Stomach (tissue), 9 donors: ENCODE measurements around the gene ATAD2B. TPM values are rescaled to one million over a fixed set of nuclear protein-coding genes. Genes with fewer than 3 reads are reported as not detected.
A peak's percentile ranks its signal among the peaks of the same experiment; 100 is the strongest.

Experiments used
- DNase-seq, 2 donors: peaks; one replicate each; pipeline versions ENCODE4 v3.0.0 to v3.0.0-alpha.2; 2013 to 2019
- H3K27ac ChIP-seq, 5 donors: fragments of 200-600 bp in 4 of 5; sonication (generic) in 4 of 5; one replicate each; pipeline ENCODE4 v1.5.1; 2013 to 2019; ENCODE audit warnings: mild to moderate bottlenecking in 1 of 5, moderate library complexity in 1 of 5
- H3K27me3 ChIP-seq, 3 donors: fragments of 200-600 bp; sonication (generic); one replicate each; pipeline ENCODE4 v1.5.1; 2017 to 2019; ENCODE audit warnings: mixed run types in 1 of 3
- H3K36me3 ChIP-seq, 4 donors: fragments of 200-600 bp; sonication (generic); 1 replicate in 3 of 4; 2 replicates in 1 of 4; pipeline ENCODE4 v1.5.1; 2016 to 2019
- H3K4me1 ChIP-seq, 4 donors: fragments of 200-600 bp; sonication (generic); one replicate each; pipeline ENCODE4 v1.5.1; 2016 to 2019
- H3K4me3 ChIP-seq, 4 donors: fragments of 200-600 bp; sonication (generic) in 3 of 4; one replicate each; pipeline ENCODE4 v1.5.1; 2016 to 2019; ENCODE audit warnings: mild to moderate bottlenecking in 1 of 4
- H3K9me3 ChIP-seq, 4 donors: fragments of 200-600 bp; sonication (generic); one replicate each; pipeline ENCODE4 v1.5.1; 2016 to 2019
- EP300 ChIP-seq: sonication (generic); formaldehyde crosslinking; IDR thresholded peaks from one replicate; pipeline ENCODE4 v1.6.1; 2017; ENCODE audit warnings: antibody characterized with exemption
- POLR2A ChIP-seq, 4 donors: fragments of 450-650 bp; IDR thresholded peaks; one replicate each; pipeline ENCODE4 v1.6.1; 2016; ENCODE audit warnings: antibody characterized with exemption in 4 of 4, control low read depth in 2 of 4, mild to moderate bottlenecking in 1 of 4, moderate library complexity in 1 of 4
- POLR2AphosphoS5 ChIP-seq, 3 donors: sonication (generic); formaldehyde crosslinking; IDR thresholded peaks; one replicate each; pipeline ENCODE4 v1.6.1; 2016; ENCODE audit warnings: antibody characterized with exemption in 3 of 3
- WGBS, 5 donors: extraction: QIAGEN DNeasy Blood & Tissue Kit in 3 of 5; methylation state at CpG; one replicate each; pipeline versions ENCODE4 v1.1.5 to v1.1.7; 2013 to 2018; 5-methylcytosine and 5-hydroxymethylcytosine counted together
- intact Hi-C: fragments of 100-400 bp; cut with DNase I; formaldehyde crosslinking; loops from one replicate; pipeline ENCODE4 v1.15.1; 2023; ENCODE audit warnings: low total_unique reads
- polyA plus RNA-seq, 3 donors: library from polyadenylated mRNA; stranded (reverse); fragments of 200-250 nt; gene quantifications; one replicate each; pipeline ENCODE4 v1.2.3, GENCODE V29; 2013
- total RNA-seq, 5 donors: library from RNA; depleted of rRNA; stranded (reverse); fragments of >200 nt; gene quantifications; one replicate each; pipeline versions ENCODE4 v1.1.0 to v1.2.3, GENCODE V29; 2014 to 2016
- TF ChIP-seq, protein P1 (sequence below), 7 experiments: fragments of 450-650 bp in 4 of 7; fragments of 200-600 bp in 3 of 7; sonication (generic) in 3 of 7; IDR thresholded peaks; one replicate each; pipeline ENCODE4 v1.5.1; 2016 to 2019; ENCODE audit warnings: antibody characterized with exemption in 7 of 7, control low read depth in 2 of 7, mild to moderate bottlenecking in 1 of 7
- donor health status: healthy with polysubstance abuse.
- donor health status: Bipolar disorder and iron deficiency.
- donor health status: healthy.

Gene ATAD2B
- total and polyA plus RNA-seq, 8 donors: 2.0 to 67.0 (median 17.2) TPM

DNA sequence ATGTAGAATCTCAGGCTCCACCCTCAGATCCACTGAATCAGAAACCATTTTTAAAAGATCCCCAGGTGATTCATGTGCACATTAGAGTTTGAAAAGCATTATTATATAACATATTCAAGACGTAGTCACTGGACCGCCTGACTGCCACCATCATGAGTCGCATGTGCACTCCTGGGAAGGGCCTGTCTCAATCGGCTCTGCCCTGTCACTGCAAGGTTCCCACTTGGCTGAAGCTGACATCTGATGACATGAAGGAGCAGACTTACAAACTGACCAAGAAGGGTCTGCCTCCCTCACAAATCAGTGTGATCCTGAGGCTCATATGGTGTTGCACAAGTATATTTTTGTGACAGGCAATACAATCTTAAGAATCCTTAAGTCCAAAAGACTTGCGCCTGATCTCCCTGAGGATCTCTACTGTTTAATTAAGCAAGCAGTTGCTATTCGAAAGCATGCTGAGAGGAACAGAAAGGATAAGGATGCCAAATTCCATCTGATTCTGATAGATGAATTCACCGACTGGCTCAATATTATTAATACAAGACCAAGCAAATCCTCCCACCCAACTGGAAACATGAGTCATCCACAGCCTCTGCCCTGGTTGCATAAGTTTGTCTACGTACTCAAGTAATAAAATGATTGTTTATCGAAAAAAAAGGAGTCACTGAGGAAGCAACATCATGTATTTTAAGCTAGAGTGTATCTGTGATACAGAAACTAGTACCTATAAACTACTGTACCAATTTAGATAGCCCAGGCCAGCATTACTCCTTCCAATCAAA is 26.2 kb downstream of the ATAD2B start:
- Histone ChIP-seq H3K4me3 (no peak overlapping the region), H3K4me1 (peaks cover 18 to 57% (median 34%) of the 10 kb centered on the region in 4 donors), H3K27me3 (no peaks in the 10 kb centered on the region), H3K9me3 (no peaks in the 10 kb centered on the region), H3K27ac (peak overlapping the region in 1 of 5 donors; percentile 14), H3K36me3 (no peaks in the 10 kb centered on the region)
- TF ChIP-seq EP300 (no peak), POLR2AphosphoS5 (IDR thresholded peaks at IDR 0.05) (peak in 1 of 3 donors; percentile 19)
- intact Hi-C loops: no loop called here
- 58 to 69% (median 62%) methylated on average over 9 of the region's 9 CpGs for WGBS, 5 donors
- DNase-seq: peak in 1 of 2 donors; percentile 28

DNA sequence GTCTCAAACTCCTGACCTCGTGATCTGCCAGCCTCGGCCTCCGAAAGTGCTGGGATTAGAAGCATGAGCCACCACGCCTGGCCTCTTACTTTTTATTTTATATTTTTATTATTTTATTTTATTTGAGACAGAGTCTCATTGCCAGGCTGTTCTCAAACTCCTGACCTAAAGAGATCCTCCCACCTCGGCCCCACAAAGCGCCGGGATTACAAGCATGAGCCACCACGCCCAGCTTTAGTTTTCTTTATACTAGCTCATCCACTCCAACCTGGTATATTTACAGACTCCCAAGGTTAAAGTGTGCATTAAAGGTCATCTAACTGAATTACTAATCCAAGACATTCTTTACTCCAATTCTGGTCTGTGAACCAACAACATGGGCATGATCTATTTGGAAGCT is 26.8 kb downstream of the ATAD2B start:
- DNase-seq: no peak
- WGBS, 5 donors: 85 to 98% (median 96%) methylated on average over 8 of the region's 8 CpGs
- no peaks in the 10 kb centered on the region for H3K27me3 ChIP-seq
- H3K4me1 ChIP-seq: peaks cover 18 to 52% (median 32%) of the 10 kb centered on the region in 4 donors
- no peaks in the 10 kb centered on the region for H3K36me3 ChIP-seq
- intact Hi-C loops: no loop called here
- no peak overlapping the region for H3K27ac ChIP-seq
- no peaks in the 10 kb centered on the region for H3K9me3 ChIP-seq
- H3K4me3 ChIP-seq: no peak overlapping the region
- no peak for TF ChIP-seq POLR2A (IDR thresholded peaks at IDR 0.05)
- TF ChIP-seq, protein P1, sequence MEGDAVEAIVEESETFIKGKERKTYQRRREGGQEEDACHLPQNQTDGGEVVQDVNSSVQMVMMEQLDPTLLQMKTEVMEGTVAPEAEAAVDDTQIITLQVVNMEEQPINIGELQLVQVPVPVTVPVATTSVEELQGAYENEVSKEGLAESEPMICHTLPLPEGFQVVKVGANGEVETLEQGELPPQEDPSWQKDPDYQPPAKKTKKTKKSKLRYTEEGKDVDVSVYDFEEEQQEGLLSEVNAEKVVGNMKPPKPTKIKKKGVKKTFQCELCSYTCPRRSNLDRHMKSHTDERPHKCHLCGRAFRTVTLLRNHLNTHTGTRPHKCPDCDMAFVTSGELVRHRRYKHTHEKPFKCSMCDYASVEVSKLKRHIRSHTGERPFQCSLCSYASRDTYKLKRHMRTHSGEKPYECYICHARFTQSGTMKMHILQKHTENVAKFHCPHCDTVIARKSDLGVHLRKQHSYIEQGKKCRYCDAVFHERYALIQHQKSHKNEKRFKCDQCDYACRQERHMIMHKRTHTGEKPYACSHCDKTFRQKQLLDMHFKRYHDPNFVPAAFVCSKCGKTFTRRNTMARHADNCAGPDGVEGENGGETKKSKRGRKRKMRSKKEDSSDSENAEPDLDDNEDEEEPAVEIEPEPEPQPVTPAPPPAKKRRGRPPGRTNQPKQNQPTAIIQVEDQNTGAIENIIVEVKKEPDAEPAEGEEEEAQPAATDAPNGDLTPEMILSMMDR (IDR thresholded peaks at IDR 0.05): no peak
- TF ChIP-seq EP300: no peak
- no peak for TF ChIP-seq POLR2AphosphoS5 (IDR thresholded peaks at IDR 0.05)

DNA sequence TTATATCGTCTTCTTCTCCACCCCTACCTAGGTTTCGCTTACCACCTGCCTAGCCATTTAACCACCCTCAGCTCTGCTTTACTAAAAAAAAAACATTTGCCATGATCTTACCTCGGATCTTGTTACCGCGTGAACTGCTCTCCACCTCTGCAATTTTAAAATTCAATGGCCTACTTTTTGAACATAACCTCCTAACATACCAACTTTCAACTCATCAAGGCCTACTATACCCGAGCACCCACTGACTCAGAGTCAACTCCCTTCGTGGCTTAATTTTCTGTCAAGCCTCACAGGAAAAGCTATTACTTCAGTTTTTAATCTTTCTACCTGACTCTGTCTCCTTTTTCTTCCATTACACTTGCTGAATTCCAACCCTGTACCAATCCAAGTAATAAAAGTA is 55.7 kb downstream of the ATAD2B start:
- TF ChIP-seq POLR2AphosphoS5 (IDR thresholded peaks at IDR 0.05) (no peak), POLR2A (IDR thresholded peaks at IDR 0.05) (no peak), EP300 (no peak)
- TF ChIP-seq, protein P1 (IDR thresholded peaks at IDR 0.05): no peak
- Histone ChIP-seq H3K27me3 (no peaks in the 10 kb centered on the region), H3K27ac (no peak overlapping the region), H3K36me3 (peaks cover 39 to 84% (median 81%) of the 10 kb centered on the region in 4 donors), H3K4me1 (no peaks in the 10 kb centered on the region), H3K9me3 (no peaks in the 10 kb centered on the region), H3K4me3 (no peak overlapping the region)
- 94 to 99% (median 95%) methylated on average over 7 of the region's 7 CpGs for WGBS, 5 donors
- DNase-seq: no peak
- intact Hi-C loops: no loop called here

DNA sequence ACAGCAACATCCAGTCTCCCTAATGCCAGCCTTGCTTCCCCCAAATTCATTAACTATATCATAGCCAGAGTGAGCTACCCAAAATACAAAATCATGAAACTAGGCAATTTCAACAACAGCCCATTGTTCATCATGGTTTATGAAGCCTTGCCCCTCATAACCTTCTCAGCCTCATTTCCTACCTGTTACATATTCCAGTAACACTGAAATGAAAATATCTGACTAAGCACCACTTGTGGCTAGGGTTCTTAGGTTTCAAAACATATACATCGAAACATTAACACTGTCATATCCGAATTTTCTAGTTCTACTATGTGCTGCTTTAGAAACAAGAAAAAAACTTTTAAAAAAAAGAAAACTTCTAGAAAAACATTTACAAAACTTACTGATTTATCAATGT is 59.5 kb downstream of the ATAD2B start:
- WGBS, 5 donors: 89 to 99% (median 94%) methylated on average over 2 of the region's 2 CpGs
- H3K36me3 ChIP-seq: peaks cover 22 to 84% (median 79%) of the 10 kb centered on the region in 4 donors
- H3K9me3 ChIP-seq: no peaks in the 10 kb centered on the region
- no peak for TF ChIP-seq POLR2AphosphoS5 (IDR thresholded peaks at IDR 0.05)
- TF ChIP-seq EP300: no peak
- TF ChIP-seq POLR2A (IDR thresholded peaks at IDR 0.05): no peak
- TF ChIP-seq, protein P1 (IDR thresholded peaks at IDR 0.05): no peak
- intact Hi-C loops: no loop called here
- H3K4me3 ChIP-seq: no peak overlapping the region
- no peaks in the 10 kb centered on the region for H3K4me1 ChIP-seq
- no peaks in the 10 kb centered on the region for H3K27me3 ChIP-seq
- no peak for DNase-seq
- H3K27ac ChIP-seq: no peak overlapping the region
